Muscle layer of colon (tissue), 2 donors: ENCODE results near the gene DCHS1.

Experiments used
- H3K27ac ChIP-seq: one replicate; pipeline ENCODE4 v1.7.0; 2013; ENCODE audit warnings: low read depth, mild to moderate bottlenecking, low read length, moderate library complexity
- H3K27me3 ChIP-seq, 2 donors: one replicate each; pipeline ENCODE4 v1.7.0; 2013; ENCODE audit warnings: low read length in 2 of 2, mild to moderate bottlenecking in 2 of 2; ENCODE audit not compliant: insufficient read depth in 2 of 2, control insufficient read depth in 1 of 2
- H3K36me3 ChIP-seq: one replicate; pipeline ENCODE4 v1.7.0; 2013; ENCODE audit warnings: mild to moderate bottlenecking, low read length; ENCODE audit not compliant: insufficient read depth
- H3K4me1 ChIP-seq: one replicate; pipeline ENCODE4 v1.7.0; 2013; ENCODE audit warnings: mild to moderate bottlenecking, low read length; ENCODE audit not compliant: insufficient read depth
- H3K4me3 ChIP-seq, 2 donors: one replicate each; pipeline ENCODE4 v1.7.0; 2013; ENCODE audit warnings: low read length in 2 of 2, low read depth in 1 of 2, mild to moderate bottlenecking in 1 of 2, moderate library complexity in 1 of 2
- H3K9ac ChIP-seq: one replicate; pipeline ENCODE4 v1.7.0; 2013; ENCODE audit warnings: low read length
- H3K9me3 ChIP-seq: one replicate; pipeline ENCODE4 v1.7.0; 2013; ENCODE audit warnings: mild to moderate bottlenecking, low read length
- donor health status: abdominal sarcoma.
- donor health status: Adenocarcinoma of cecum.

DCHS1 gene

GRCh38 chr11:6642957-6643356, 12.7 kb downstream of the DCHS1 start:
- Histone ChIP-seq H3K36me3 (peaks cover 29% of the 10 kb centered on the region), H3K27me3 (no peaks in the 10 kb centered on the region), H3K9me3 (no peaks in the 10 kb centered on the region), H3K9ac (no peak overlapping the region), H3K4me1 (peaks cover 50% of the 10 kb centered on the region), H3K4me3 (no peak overlapping the region), H3K27ac (no peak overlapping the region)

- Histone ChIP-seq H3K9me3 (no peaks in the 10 kb centered on the region), H3K4me1 (peaks cover 50% of the 10 kb centered on the region), H3K9ac (no peak overlapping the region), H3K4me3 (no peak overlapping the region), H3K27ac (no peak overlapping the region), H3K36me3 (peaks cover 29% of the 10 kb centered on the region), H3K27me3 (no peaks in the 10 kb centered on the region)
These were observed 14.5 kb downstream of the DCHS1 start for GRCh38 chr11:6640985-6641701.

GRCh38 chr11:6640036-6640984, 15.3 kb downstream of the DCHS1 start:
- Histone ChIP-seq H3K9ac (no peak overlapping the region), H3K4me1 (peaks cover 50% of the 10 kb centered on the region), H3K27me3 (no peaks in the 10 kb centered on the region), H3K4me3 (no peak overlapping the region), H3K36me3 (peaks cover 28% of the 10 kb centered on the region), H3K27ac (peak overlapping the region; percentile 40), H3K9me3 (no peaks in the 10 kb centered on the region)

DNA sequence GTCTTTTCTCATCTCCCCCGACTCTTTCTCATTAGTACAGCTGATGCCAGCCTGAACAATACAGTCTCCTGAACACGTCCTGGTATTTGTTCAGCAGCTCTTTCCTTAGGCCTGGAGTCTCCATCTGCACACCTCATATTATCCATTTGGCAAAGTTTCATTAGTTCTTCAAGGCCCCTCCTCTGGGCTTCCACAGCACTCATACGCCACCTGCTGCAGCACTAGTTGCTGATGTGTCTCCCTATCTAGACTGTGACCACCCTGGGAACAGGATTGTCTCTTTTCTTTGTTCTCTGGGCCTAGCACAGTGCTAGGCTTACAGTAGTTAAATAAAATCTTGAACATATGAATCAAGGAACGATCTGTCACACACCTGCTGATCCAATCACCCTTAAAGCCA, 17.2 kb downstream of the DCHS1 start:
- peaks cover 55% of the 10 kb centered on the region for H3K4me1 ChIP-seq
- no peak overlapping the region for H3K9ac ChIP-seq
- H3K4me3 ChIP-seq: no peak overlapping the region
- no peaks in the 10 kb centered on the region for H3K27me3 ChIP-seq
- no peaks in the 10 kb centered on the region for H3K9me3 ChIP-seq
- H3K36me3 ChIP-seq: peaks cover 24% of the 10 kb centered on the region
- H3K27ac ChIP-seq: no peak overlapping the region

DNA sequence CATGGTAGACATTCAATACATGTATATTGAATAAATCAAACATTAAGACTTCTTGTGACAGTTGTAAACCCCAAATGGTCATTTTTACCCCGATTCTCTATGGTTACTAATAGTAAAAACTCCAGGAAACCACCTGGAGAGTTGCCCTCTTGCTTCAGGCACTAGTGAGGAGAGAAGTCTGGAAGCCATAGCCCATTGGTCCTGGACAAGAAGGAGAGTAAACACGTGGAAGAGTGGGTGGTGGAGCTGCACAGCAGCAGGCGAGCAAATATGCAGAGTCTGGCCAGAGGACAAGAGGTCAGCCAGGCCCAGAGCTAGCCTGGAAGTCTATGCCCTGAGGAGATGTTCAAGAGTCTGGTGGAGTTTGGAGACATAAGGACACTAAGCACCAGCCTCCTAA, 17.7 kb downstream of the DCHS1 start:
- Histone ChIP-seq H3K27ac (peak overlapping the region; percentile 20), H3K36me3 (peaks cover 30% of the 10 kb centered on the region), H3K4me3 (no peak overlapping the region), H3K9ac (no peak overlapping the region), H3K9me3 (no peaks in the 10 kb centered on the region), H3K27me3 (no peaks in the 10 kb centered on the region), H3K4me1 (peaks cover 55% of the 10 kb centered on the region)

DNA sequence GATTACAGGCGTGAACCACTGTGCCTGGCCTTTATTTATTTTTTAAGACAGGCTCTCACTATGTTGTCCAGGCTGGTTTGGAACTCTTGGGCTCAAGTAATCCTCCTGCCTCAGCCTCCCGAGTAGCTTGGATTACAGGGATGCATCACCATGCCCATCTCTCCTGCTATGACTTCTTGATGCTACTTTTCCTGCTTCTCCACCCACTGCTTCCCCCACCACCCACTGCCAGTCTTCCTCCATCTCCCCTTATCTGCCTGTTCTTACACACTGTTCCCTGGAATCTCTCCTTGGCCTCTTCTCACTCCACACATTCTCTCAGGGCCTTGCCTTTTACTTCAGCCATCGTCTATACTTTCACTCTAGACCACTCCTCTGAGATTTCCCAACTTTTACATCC, 19.1 kb downstream of the DCHS1 start:
- no peak overlapping the region for H3K27ac ChIP-seq
- H3K4me1 ChIP-seq: peaks cover 55% of the 10 kb centered on the region
- H3K36me3 ChIP-seq: peaks cover 44% of the 10 kb centered on the region

DNA sequence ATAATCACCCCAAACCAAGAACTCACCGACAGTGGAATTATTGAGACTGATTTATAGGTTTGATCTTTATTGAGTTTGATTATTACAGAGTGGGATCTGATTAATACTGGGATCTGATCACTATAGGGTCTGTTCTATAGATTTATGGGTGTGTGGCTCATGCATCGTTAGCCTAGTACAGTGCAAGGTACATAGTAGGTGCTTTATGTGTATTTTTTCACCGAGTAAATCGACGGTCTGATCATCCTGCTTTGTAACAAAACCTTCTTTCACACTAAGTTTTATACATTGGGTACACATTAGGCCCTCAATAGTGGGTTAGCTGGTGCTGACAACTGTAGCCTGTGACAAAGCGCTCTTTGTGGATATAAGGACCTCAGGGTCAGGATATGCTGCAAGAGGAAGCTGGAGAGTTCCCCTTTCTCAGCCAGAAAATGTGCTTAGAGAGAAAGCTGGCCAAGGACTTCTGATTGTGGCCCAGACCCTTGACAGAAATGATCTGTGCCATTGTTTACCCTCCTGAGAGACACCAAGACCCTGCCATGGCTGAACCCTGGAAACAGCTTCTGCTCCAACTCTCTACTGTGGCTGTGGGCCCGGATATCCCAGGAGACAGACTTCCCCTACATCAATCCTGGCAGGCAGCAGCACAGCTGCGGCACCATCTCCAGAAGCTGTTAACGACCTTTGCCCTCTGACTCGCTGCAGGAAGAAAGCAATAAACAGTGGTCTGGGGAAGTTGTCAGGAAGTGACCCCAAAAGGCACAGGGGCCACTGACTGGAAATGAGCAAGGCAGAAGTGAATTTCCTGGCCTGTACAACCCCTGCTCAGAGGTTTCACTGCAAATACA, 20.3 kb downstream of the DCHS1 start:
- Histone ChIP-seq H3K27me3 (no peaks in the 10 kb centered on the region), H3K4me3 (no peak overlapping the region), H3K9ac (peak overlapping the region; percentile 23), H3K27ac (peak overlapping the region; percentile 67), H3K4me1 (peaks cover 55% of the 10 kb centered on the region), H3K9me3 (no peaks in the 10 kb centered on the region), H3K36me3 (peaks cover 44% of the 10 kb centered on the region)

More for the DNA sequence above, 19.1 kb downstream of the DCHS1 start:
- no peaks in the 10 kb centered on the region for H3K27me3 ChIP-seq
- H3K9ac ChIP-seq: no peak overlapping the region
- H3K9me3 ChIP-seq: no peaks in the 10 kb centered on the region
- no peak overlapping the region for H3K4me3 ChIP-seq

DNA sequence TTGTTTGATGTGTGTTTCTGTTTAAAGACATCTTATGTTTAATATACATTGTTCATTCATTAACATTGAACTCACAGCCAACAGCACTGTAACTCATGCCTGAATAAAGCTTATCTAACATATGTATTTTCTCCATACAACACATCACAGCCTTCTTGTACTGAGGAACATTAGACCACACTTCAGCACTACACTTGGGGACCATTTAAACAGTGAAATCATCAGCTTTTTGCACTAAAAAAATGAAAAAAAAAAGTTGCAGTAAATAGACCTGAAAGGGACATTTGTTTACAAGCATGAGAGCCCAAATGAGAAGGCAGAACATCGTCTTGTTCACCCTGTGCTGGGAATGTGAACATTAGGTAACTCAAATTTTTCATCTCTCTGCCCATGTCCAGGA, 21.1 kb downstream of the DCHS1 start:
- H3K27ac ChIP-seq: peak overlapping the region; percentile 67
- no peak overlapping the region for H3K9ac ChIP-seq
- no peak overlapping the region for H3K4me3 ChIP-seq
- H3K9me3 ChIP-seq: no peaks in the 10 kb centered on the region
- H3K36me3 ChIP-seq: peaks cover 41% of the 10 kb centered on the region
- H3K27me3 ChIP-seq: no peaks in the 10 kb centered on the region
- H3K4me1 ChIP-seq: peaks cover 50% of the 10 kb centered on the region

DNA sequence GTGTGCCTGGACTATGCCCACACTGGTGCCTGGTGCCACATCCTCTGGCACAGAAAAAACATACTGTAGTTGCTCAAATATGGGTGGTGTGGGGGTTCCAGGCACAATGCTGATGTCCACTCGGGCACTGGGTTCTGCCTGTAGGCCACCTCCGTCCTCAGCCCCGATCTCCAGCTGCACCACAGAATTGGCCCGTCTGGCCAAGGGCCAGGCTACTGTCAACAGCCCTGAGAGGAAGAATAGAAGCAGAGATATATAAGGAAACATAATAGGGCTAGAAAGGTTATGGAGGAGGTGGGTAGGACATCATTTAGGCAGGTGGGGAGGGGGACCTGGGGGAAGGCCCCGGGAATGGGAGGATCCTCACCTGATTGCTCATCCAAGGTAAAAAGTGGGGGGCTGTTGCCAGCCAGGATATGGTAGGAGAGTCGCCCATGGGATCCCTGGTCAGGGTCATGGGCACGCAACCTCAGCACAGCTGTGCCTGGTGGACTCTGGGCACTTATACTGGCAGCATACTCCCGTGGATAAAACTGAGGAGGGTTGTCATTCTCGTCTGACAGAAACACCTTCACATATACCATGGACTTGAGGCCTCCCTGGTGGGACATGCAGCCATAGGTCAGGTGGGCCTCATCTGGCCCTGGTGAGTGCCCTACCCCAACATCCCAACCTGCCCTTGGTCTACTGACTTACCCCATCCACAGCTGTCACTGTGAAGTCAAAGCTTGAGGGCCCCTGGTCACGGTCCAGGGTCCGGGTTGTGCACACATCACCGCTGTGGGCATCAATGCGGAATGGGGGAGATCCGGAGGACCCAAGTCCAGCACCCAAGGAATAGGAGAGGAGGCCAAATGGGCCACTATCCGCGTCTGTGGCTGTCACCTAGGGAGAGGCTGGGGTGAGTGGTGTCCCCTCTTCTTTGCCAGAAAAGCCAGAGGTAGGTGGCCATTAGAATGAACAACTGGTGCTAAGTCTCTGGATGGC, 21.9 kb downstream of the DCHS1 start:
- H3K27me3 ChIP-seq: no peaks in the 10 kb centered on the region
- no peak overlapping the region for H3K9ac ChIP-seq
- H3K4me1 ChIP-seq: peaks cover 42% of the 10 kb centered on the region
- no peak overlapping the region for H3K4me3 ChIP-seq
- H3K36me3 ChIP-seq: peaks cover 47% of the 10 kb centered on the region
- no peak overlapping the region for H3K27ac ChIP-seq
- no peaks in the 10 kb centered on the region for H3K9me3 ChIP-seq
